GM12872 (cell line): ENCODE data around the gene GDPD3.

Source experiments
- TF ChIP-seq, protein P1 (sequence below): IDR thresholded peaks from 3 replicates; pipeline ENCODE4 v1.5.1; 2011; ENCODE audit warnings: low read depth, mild to moderate bottlenecking, low read length, moderate library complexity; ENCODE audit not compliant: insufficient read depth

GDPD3 gene

DNA sequence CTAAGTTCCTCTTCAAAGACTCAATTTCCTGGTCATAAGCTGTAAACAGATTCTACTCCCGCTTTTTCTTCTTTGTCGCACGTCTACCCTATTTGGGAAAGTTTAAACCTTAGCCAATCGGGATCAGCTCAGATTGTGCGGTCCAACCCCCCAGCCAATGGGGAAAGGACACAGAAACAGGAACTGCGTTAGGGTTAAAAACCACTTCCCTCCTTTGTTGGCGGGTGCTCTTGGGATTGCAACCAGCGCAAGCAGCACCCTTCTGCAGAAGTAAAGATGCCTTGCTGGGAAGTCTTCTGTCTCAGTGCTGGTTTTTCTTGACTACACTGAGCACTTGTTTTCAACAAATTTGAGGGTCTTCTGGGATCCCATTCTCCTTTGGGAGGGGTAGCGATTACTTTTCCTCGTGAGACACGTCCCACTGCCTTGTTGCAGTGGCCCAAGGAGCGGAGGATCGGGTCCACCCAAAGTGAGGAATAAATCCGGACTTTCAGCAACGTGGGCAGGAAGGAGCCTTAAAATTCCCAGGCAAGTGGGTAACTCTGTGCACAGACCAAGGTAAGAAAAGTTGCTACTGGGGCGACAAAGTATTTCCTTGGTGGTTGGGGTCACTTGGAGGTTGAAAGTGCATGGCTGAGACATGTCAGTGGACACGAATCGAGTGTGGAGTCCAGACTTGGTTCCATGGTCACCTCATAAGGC lies 16.3 kb downstream of the GDPD3 start:
- TF ChIP-seq, protein P1, sequence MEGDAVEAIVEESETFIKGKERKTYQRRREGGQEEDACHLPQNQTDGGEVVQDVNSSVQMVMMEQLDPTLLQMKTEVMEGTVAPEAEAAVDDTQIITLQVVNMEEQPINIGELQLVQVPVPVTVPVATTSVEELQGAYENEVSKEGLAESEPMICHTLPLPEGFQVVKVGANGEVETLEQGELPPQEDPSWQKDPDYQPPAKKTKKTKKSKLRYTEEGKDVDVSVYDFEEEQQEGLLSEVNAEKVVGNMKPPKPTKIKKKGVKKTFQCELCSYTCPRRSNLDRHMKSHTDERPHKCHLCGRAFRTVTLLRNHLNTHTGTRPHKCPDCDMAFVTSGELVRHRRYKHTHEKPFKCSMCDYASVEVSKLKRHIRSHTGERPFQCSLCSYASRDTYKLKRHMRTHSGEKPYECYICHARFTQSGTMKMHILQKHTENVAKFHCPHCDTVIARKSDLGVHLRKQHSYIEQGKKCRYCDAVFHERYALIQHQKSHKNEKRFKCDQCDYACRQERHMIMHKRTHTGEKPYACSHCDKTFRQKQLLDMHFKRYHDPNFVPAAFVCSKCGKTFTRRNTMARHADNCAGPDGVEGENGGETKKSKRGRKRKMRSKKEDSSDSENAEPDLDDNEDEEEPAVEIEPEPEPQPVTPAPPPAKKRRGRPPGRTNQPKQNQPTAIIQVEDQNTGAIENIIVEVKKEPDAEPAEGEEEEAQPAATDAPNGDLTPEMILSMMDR: no peak

DNA sequence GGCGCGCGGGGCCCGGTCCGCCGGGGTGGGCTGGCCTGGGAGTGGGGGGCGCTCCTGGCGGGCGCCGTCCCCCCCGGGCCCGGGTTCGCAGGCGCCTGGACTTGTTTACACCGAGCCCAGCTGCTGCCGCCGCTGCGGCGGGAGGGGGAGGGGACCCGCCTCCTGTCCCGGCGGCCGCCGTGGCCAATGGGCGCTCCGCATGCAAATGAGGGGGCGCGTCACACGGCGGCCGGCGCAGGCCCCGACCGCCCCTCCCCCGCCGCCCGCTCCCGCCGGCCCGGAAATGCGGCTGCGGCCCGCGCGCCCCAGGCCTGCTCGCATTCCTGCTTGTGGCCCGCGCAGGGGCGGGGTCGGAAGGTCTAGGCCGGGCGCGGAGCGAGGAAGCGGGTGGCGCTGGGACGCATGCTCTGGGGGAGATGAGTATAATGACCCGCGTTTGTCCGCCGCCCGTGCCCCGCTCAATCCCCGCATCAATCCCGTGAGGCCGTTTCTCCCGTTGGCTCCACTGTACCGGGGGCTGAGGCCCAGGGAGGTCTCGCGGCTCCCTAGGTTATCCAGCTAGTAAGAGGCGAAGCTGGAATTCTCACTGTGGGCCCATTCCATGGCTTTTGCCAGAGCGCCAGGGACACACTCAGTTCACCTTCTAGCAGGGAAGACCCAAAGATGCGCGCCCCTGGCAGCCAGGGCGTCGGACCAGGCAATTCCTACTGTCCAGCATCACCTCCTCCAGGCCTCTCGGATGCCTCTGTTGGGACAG lies 17.1 kb downstream of the GDPD3 start, which contains the start of gene YPEL3:
Gene YPEL3, minus strand, starts transcription at position 109 of the 757 bp plus-strand sequence. CDS start 731 bp downstream, outside the sequence.
- TF ChIP-seq, protein P1: no peak

DNA sequence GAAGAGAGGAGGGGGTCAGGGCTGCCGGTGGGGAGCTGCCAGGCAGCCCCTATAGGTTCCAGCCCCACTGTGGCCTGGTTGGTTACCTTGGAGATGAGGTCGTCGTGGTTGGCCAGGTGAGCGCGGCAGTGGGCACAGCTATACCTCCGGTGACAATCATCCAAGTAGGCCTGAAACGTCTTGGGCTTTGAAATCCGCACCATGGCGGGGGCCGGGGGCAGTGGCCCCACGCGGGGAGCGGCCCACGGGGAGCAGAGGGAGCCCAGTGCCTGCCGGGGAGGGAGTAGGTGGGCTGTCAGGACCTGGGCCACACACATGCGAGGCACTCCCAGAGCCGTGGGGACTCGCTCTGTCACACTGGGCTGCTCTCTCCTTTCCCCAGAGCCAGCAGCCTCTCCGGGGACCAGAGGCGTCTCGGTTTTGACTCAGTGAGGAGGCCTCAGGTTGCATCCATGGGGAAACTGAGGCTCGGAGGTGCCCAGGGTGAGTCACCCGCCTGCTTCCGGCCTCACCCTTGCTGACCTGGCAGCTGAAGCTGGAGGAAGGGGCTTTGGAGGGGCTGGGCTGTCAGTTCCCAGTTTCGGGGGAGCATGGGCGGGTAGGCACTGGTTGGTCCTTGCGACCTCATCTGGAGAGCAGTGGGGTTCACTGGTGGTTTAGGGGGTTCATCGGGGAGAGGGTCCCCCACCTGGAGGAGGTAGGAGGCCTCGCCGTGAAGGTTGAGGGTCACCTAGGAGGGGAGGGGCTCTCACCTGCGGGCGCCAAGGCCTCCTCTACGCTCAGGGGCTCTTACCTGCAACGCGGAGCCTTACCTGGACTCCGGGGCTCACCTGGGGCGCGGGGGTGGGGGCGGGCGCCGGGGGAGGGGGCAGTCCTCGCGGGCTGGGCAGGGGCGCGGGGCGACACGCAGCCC lies 17.9 kb downstream of the GDPD3 start:
- TF ChIP-seq, protein P1: no peak

DNA sequence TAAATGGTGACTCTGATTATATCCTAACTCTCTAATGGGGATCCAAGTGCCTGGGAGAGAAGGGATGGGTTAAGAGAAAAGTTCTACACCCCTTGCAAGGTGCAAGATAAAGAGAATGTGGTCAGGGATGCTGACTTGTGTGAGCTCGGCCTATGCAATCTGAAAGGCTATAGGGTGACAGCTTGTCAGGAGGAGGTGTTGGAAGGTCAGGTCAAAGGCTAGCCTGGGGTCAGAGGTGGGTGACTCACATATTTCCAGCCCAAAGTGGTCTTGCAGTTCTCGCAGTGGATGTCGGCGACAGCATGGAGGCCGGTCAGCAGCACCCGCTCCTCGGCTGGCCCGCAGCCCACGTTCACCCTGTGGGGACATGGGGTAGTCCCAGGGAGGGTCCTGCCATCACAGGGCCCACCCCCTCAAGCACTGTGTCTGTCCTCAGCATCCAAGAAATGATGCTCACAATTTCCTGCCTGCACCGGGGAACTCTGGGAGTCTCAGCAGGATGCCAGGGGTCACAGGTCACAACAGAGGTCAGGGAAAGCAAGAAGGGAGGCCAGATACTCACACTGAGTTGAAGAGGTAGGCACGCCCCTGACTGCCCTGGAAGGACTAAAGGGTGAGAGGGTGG lies 18.7 kb downstream of the GDPD3 start:
- TF ChIP-seq, protein P1: no peak

DNA sequence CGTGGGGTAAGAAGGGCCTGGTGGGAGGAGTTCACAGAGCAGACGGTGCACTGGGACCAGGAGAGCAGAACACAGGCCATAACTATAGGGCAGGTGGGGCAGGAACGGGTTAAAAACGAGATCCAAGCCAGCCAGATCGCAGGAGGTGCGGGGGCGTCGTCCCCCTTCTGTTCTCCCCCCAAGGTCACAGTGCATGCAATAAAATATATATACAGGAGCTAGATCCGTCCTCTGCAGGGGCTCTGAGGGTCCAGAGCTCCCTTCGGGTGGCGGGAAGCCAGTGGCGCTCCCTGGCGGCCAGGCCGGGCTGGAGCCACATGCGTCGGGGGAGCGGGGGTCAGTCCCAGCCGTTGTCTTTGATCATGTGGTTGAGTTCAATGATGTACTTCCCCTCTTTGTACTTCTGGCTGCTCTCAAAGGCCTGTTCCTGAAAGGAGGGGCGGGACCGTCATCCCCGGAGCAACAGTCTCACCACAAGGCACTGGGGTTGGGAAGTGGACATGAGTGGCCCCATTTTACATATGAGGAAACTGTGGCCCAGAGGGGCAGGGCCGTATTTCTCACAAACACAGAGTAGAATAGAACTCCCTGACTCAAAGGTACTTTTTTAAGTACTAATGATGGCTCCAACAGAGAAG lies 20.8 kb downstream of the GDPD3 start:
- TF ChIP-seq, protein P1: peak; percentile 92

DNA sequence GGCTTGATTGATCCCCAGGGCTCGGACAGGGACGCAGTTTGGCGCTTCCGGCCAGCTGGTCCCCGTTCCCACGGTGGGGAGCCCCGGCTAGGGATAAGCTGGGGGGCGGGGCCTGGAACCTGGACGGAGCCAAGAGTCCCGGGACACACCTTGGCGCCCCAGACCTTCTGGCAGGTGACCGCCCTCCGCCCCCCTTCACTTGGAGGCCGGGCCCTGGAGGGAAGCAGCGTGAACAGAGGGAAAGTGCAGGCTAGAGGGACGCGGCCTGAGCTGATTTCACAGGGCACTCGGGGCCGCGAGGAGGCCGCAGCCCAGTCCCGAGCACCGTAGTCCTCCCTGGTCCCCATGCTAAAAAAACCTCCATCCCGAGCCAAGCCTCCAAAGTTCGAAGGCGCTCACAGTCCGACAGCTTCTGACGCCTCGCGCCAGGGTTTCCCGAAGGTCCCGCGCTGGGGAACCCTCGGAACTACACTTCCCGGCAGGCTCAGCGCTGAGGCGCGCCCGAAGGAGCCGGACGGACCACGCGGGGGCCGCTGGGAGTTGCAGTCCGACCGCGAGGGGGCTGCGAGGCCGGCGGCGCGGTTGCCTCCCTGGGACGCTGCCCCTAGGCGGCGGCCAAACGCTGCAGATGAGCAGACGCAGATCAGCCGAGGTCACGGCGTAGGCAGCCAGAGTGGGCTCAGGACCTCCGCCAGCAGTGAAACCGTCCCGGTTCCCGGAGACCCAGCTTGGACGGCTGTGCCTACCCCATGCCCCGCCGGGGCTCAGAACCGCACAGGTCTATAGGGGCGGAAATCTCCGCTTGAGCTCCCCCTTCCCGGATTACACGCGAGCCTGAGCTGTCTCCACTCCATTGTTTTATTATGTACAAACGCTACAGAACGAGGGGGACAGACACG lies 21.6 kb downstream of the GDPD3 start, which contains the start of gene TBX6:
Gene TBX6, minus strand, starts transcription at position 451 of the 899 bp plus-strand sequence. CDS start 731 bp downstream, outside the sequence.
- TF ChIP-seq, protein P1: peak; percentile 83
